ENCODE results near the gene OR1M1. TPM values are rescaled to one million over a fixed set of nuclear protein-coding genes. Genes with fewer than 3 reads are reported as not detected.

Gene OR1M1
- total and polyA plus RNA-seq, 10 donors, result not detected

- no peaks in the 10 kb centered on the region for H3K36me3 ChIP-seq
- no peak overlapping the region for H3K4me3 ChIP-seq
- no peak overlapping the region for H3K27ac ChIP-seq
- DNase-seq, result no peak
- no peaks in the 10 kb centered on the region for H3K9me3 ChIP-seq
- H3K27me3 ChIP-seq (replicated peaks in 1 of 7), result no peaks in the 10 kb centered on the region
- intact Hi-C loops (cut with DNase I; ENCODE audit: low total_unique reads), result loop anchor here (5.0 kb wide), 1 partner anchor 418 kb away; no protein-coding TSS in a partner anchor
- peaks cover 0 to 5% (median 0%) of the 10 kb centered on the region in 6 donors for H3K4me1 ChIP-seq
- WGBS, 5 donors, result 46 to 57% (median 49%) methylated on average over 16 of the region's 16 CpGs
- TF ChIP-seq POLR2A (IDR thresholded peaks at IDR 0.05) (no peak), POLR2AphosphoS5 (IDR thresholded peaks at IDR 0.05) (no peak), CTCF (IDR thresholded peaks at IDR 0.05 in 8 of 11, conservative IDR thresholded peaks at IDR 0.05 in 3 of 11) (no peak)
Observed at GRCh38 chr19:9075064-9075949, 11.6 kb upstream of the OR1M1 start.

- Histone ChIP-seq H3K27me3 (replicated peaks in 1 of 7) (no peaks in the 10 kb centered on the region), H3K4me1 (peaks cover 0 to 5% (median 0%) of the 10 kb centered on the region in 6 donors), H3K9me3 (no peaks in the 10 kb centered on the region), H3K4me3 (no peak overlapping the region), H3K36me3 (no peaks in the 10 kb centered on the region), H3K27ac (no peak overlapping the region)
- WGBS, 5 donors, result 88 to 93% (median 89%) methylated on average over 7 to 10 of the region's 10 CpGs
- DNase-seq, result no peak
- intact Hi-C loops (cut with DNase I; ENCODE audit: low total_unique reads), result loop anchor here (5.0 kb wide), 1 partner anchor 420 kb away; no protein-coding TSS in a partner anchor
- no peak for TF ChIP-seq POLR2A (IDR thresholded peaks at IDR 0.05)
- TF ChIP-seq POLR2AphosphoS5 (IDR thresholded peaks at IDR 0.05), result no peak
- no peak for TF ChIP-seq CTCF (IDR thresholded peaks at IDR 0.05 in 8 of 11, conservative IDR thresholded peaks at IDR 0.05 in 3 of 11)
Observed at GRCh38 chr19:9076901-9077300, 10.0 kb upstream of the OR1M1 start.

GRCh38 chr19:9078651-9079050 is 8.2 kb upstream of the OR1M1 start:
- H3K9me3 ChIP-seq, result no peaks in the 10 kb centered on the region
- intact Hi-C loops (cut with DNase I; ENCODE audit: low total_unique reads), result loop anchor here (5.0 kb wide), 1 partner anchor 421 kb away; no protein-coding TSS in a partner anchor
- no peaks in the 10 kb centered on the region for H3K27me3 ChIP-seq (replicated peaks in 1 of 7)
- no peak overlapping the region for H3K4me3 ChIP-seq
- no peak for TF ChIP-seq POLR2AphosphoS5 (IDR thresholded peaks at IDR 0.05)
- no peak for TF ChIP-seq CTCF (IDR thresholded peaks at IDR 0.05 in 8 of 11, conservative IDR thresholded peaks at IDR 0.05 in 3 of 11)
- no peak for TF ChIP-seq POLR2A (IDR thresholded peaks at IDR 0.05)
- peaks cover 0 to 5% (median 0%) of the 10 kb centered on the region in 6 donors for H3K4me1 ChIP-seq
- no peak for DNase-seq
- 81 to 88% (median 88%) methylated on average over 4 of the region's 4 CpGs for WGBS, 5 donors
- no peak overlapping the region for H3K27ac ChIP-seq
- no peaks in the 10 kb centered on the region for H3K36me3 ChIP-seq

GRCh38 chr19:9107375-9107774 is 20.5 kb downstream of the OR1M1 start, which contains the start of gene OR7G2:
OR7G2 (minus strand) TSS chr19:9107475; CDS start chr19:9103243, 4,232 bp downstream.
- DNase-seq, result no peak
- no peaks in the 10 kb centered on the region for H3K9me3 ChIP-seq
- no peak within 1 kb of the TSS for H3K4me3 ChIP-seq
- TF ChIP-seq POLR2A (IDR thresholded peaks at IDR 0.05), result no peak
- TF ChIP-seq CTCF (IDR thresholded peaks at IDR 0.05 in 8 of 11, conservative IDR thresholded peaks at IDR 0.05 in 3 of 11), result no peak
- no peak for TF ChIP-seq POLR2AphosphoS5 (IDR thresholded peaks at IDR 0.05)
- intact Hi-C loops (cut with DNase I; ENCODE audit: low total_unique reads), result no loop called here
- H3K27ac ChIP-seq, result no peak within 1 kb of the TSS
- H3K36me3 ChIP-seq, result no peaks in the 10 kb centered on the region
- 63 to 78% (median 72%) methylated on average over 8 of the region's 8 CpGs for WGBS, 5 donors
- peaks cover 0 to 46% (median 0%) of the 10 kb centered on the region in 7 donors for H3K27me3 ChIP-seq (replicated peaks in 1 of 7)
- no peaks in the 10 kb centered on the region for H3K4me1 ChIP-seq

Data from spleen (tissue), 11 donors.